IMR-90 (cell line): ENCODE measurements around the gene PCCB. TPM values are rescaled to one million over a fixed set of nuclear protein-coding genes. Genes with fewer than 3 reads are reported as not detected.

ENCODE experiments used
- ATAC-seq: fragments of 200-7000 bp; cut with Tn5 transposase; 2 replicates; pipeline ENCODE4 v1.9.1; 2020; ENCODE audit warnings: low read depth, mild to moderate bottlenecking, moderate library complexity
- BruUV-seq: library from RNA; stranded (reverse); fragments of 400-500 nt; replicated peaks from 2 replicates; lab custom pipeline; 2021; lab: Mats Ljungman, UMichigan
- CTCF ChIA-PET: fragments of 300-600 bp; formaldehyde crosslinking; extraction: SDS; loops from one replicate; lab custom pipeline; 2021; ENCODE audit warnings: antibody characterized with exemption; lab: Yijun Ruan, JAX
- POLR2A ChIA-PET: fragments of 300-600 bp; sonication (Branson Sonifier 250); formaldehyde crosslinking; loops from one replicate; lab custom pipeline; 2022; ENCODE audit warnings: antibody characterized with exemption; ENCODE audit not compliant: unreplicated experiment; lab: Charles Lee
- DNase-seq: peaks from one replicate; pipeline ENCODE4 v3.0.0; 2013
- H2AFZ ChIP-seq: replicated peaks from 2 replicates; pipeline ENCODE3; 2013; ENCODE audit warnings: low read length, mild to moderate bottlenecking; ENCODE audit not compliant: poor library complexity
- H2AK5ac ChIP-seq: 2 replicates; pipeline ENCODE4 v1.6.1; 2013; ENCODE audit warnings: low read depth, low read length, inconsistent platforms
- H2AK9ac ChIP-seq: replicated peaks from 2 replicates; pipeline ENCODE3; 2013; ENCODE audit warnings: mild to moderate bottlenecking, low read depth, low read length, moderate library complexity; ENCODE audit not compliant: poor library complexity
- H2BK120ac ChIP-seq: 2 replicates; pipeline ENCODE4 v1.6.1; 2013; ENCODE audit warnings: low read depth, low read length, inconsistent platforms
- H2BK15ac ChIP-seq: 3 replicates; pipeline ENCODE4 v1.6.1; 2013; ENCODE audit warnings: low read depth, low read length, inconsistent platforms
- H2BK20ac ChIP-seq: 2 replicates; pipeline ENCODE4 v1.6.1; 2013; ENCODE audit warnings: low read depth, mild to moderate bottlenecking, inconsistent platforms, low read length, moderate library complexity
- H2BK5ac ChIP-seq: 2 replicates; pipeline ENCODE4 v1.6.1; 2013; ENCODE audit warnings: mild to moderate bottlenecking, low read depth, low read length, inconsistent platforms; ENCODE audit not compliant: poor library complexity, severe bottlenecking
- H3K14ac ChIP-seq: replicated peaks from 2 replicates; pipeline ENCODE4 v1.6.1; 2013; ENCODE audit warnings: low read depth, low read length, inconsistent platforms
- H3K18ac ChIP-seq: 2 replicates; pipeline ENCODE4 v1.6.1; 2013; ENCODE audit warnings: low read depth, low read length, control low read depth
- H3K23ac ChIP-seq: 2 replicates; pipeline ENCODE4 v1.6.1; 2013; ENCODE audit warnings: low read depth, low read length, inconsistent platforms
- H3K27ac ChIP-seq: 2 replicates; pipeline ENCODE4 v1.5.1; 2013; ENCODE audit warnings: mild to moderate bottlenecking, control low read depth, low read length; ENCODE audit not compliant: insufficient read depth
- H3K27me3 ChIP-seq: 2 replicates; pipeline ENCODE4 v1.6.1; 2013; ENCODE audit warnings: low read length; ENCODE audit not compliant: control insufficient read depth, insufficient read depth
- H3K36me3 ChIP-seq: 2 replicates; pipeline ENCODE4 v1.6.1; 2013; ENCODE audit warnings: low read length, mixed read lengths; ENCODE audit not compliant: control insufficient read depth, insufficient read depth
- H3K4ac ChIP-seq: 2 replicates; pipeline ENCODE4 v1.6.1; 2013; ENCODE audit warnings: low read depth, low read length, inconsistent platforms
- H3K4me1 ChIP-seq: 2 replicates; pipeline ENCODE4 v1.6.1; 2013; ENCODE audit warnings: low read length, mixed read lengths; ENCODE audit not compliant: control insufficient read depth, insufficient read depth
- H3K4me2 ChIP-seq: 2 replicates; pipeline ENCODE4 v1.6.1; 2013; ENCODE audit warnings: low read depth, mild to moderate bottlenecking, control low read depth, low read length, moderate library complexity
- H3K4me3 ChIP-seq: 2 replicates; pipeline ENCODE4 v1.5.1; 2013; ENCODE audit warnings: low read depth, mild to moderate bottlenecking, control low read depth, low read length, moderate library complexity; ENCODE audit not compliant: insufficient read depth
- H3K56ac ChIP-seq: 2 replicates; pipeline ENCODE4 v1.6.1; 2013; ENCODE audit warnings: low read length, inconsistent platforms; ENCODE audit not compliant: insufficient read depth; ENCODE audit errors: extremely low read depth
- H3K79me1 ChIP-seq, 2 experiments: 2 replicates each; pipeline ENCODE4 v1.6.1; 2013; ENCODE audit warnings: low read length in 2 of 2, inconsistent platforms in 1 of 2, low read depth in 1 of 2
- H3K9ac ChIP-seq: 2 replicates; pipeline ENCODE4 v1.6.1; 2013; ENCODE audit warnings: low read depth, low read length, control low read depth
- H3K9me1 ChIP-seq: 2 replicates; pipeline ENCODE4 v1.6.1; 2013; ENCODE audit warnings: low read length, inconsistent platforms; ENCODE audit not compliant: insufficient read depth
- H3K9me3 ChIP-seq: 2 replicates; pipeline ENCODE4 v1.6.1; 2013; ENCODE audit warnings: low read length; ENCODE audit not compliant: control insufficient read depth, insufficient read depth
- H4K20me1 ChIP-seq: 2 replicates; pipeline ENCODE4 v1.6.1; 2013; ENCODE audit warnings: low read length, inconsistent platforms; ENCODE audit not compliant: insufficient read depth
- H4K5ac ChIP-seq: 2 replicates; pipeline ENCODE4 v1.6.1; 2013; ENCODE audit warnings: mild to moderate bottlenecking, low read depth, low read length, control low read depth
- H4K8ac ChIP-seq, 2 experiments: 2 replicates each; pipeline ENCODE4 v1.6.1; 2013; ENCODE audit warnings: low read depth in 2 of 2, low read length in 2 of 2, control low read depth in 1 of 2, inconsistent platforms in 1 of 2
- H4K91ac ChIP-seq: 2 replicates; pipeline ENCODE4 v1.6.1; 2013; ENCODE audit warnings: low read depth, low read length, inconsistent platforms; ENCODE audit not compliant: insufficient read depth
- BHLHE40 ChIP-seq: fragments of 150-350 bp; IDR thresholded peaks from 2 replicates; pipeline ENCODE4 v1.6.1; 2016; ENCODE audit warnings: mild to moderate bottlenecking, low read depth, low read length
- CEBPB ChIP-seq: IDR thresholded peaks from 2 replicates; pipeline ENCODE4 v1.6.1; 2012; ENCODE audit warnings: low read depth, low read length, improper control_type of control experiment
- CHD1 ChIP-seq: IDR thresholded peaks from 2 replicates; pipeline ENCODE4 v1.6.1; 2012; ENCODE audit warnings: low read depth, low read length, improper control_type of control experiment
- CTCF ChIP-seq: conservative IDR thresholded peaks from 2 replicates; pipeline ENCODE4 v1.5.1; 2012; ENCODE audit warnings: mild to moderate bottlenecking, low read depth, low read length, improper control_type of control experiment
- ELK1 ChIP-seq: fragments of 150-350 bp; IDR thresholded peaks from 2 replicates; pipeline ENCODE4 v1.6.1; 2016; ENCODE audit warnings: low read depth, mild to moderate bottlenecking, low read length, moderate library complexity, borderline replicate concordance
- FOS ChIP-seq: fragments of 150-350 bp; IDR thresholded peaks from 2 replicates; pipeline ENCODE4 v1.6.1; 2016; ENCODE audit warnings: low read depth, low read length
- MAFK ChIP-seq: IDR thresholded peaks from 2 replicates; pipeline ENCODE4 v1.6.1; 2012; ENCODE audit warnings: low read depth, low read length, improper control_type of control experiment
- MAZ ChIP-seq: IDR thresholded peaks from 2 replicates; pipeline ENCODE4 v1.6.1; 2012; ENCODE audit warnings: low read depth, mild to moderate bottlenecking, low read length, improper control_type of control experiment, moderate library complexity, borderline replicate concordance
- MXI1 ChIP-seq: IDR thresholded peaks from 2 replicates; pipeline ENCODE4 v1.6.1; 2012; ENCODE audit warnings: low read depth, mild to moderate bottlenecking, low read length, moderate library complexity, borderline replicate concordance
- NFE2L2 ChIP-seq: fragments of 150-350 bp; IDR thresholded peaks from 2 replicates; pipeline ENCODE4 v1.6.1; 2016; ENCODE audit warnings: low read depth, mild to moderate bottlenecking, low read length
- POLR2A ChIP-seq: IDR thresholded peaks from 2 replicates; pipeline ENCODE4 v1.6.1; 2012; ENCODE audit warnings: mild to moderate bottlenecking, low read depth, low read length
- RAD21 ChIP-seq: IDR thresholded peaks from 2 replicates; pipeline ENCODE4 v1.6.1; 2012; ENCODE audit warnings: low read length, improper control_type of control experiment
- RCOR1 ChIP-seq: IDR thresholded peaks from 2 replicates; pipeline ENCODE4 v1.6.1; 2012; ENCODE audit warnings: mild to moderate bottlenecking, low read length, improper control_type of control experiment; ENCODE audit not compliant: insufficient replicate concordance
- RFX5 ChIP-seq: IDR thresholded peaks from 2 replicates; pipeline ENCODE4 v1.8.0; 2012; ENCODE audit warnings: low read depth, mild to moderate bottlenecking, low read length, moderate library complexity
- SMC3 ChIP-seq: fragments of 150-350 bp; IDR thresholded peaks from 2 replicates; pipeline ENCODE4 v1.6.1; 2016; ENCODE audit warnings: low read depth, mild to moderate bottlenecking, antibody characterized with exemption, low read length, moderate library complexity
- USF2 ChIP-seq: fragments of 150-350 bp; IDR thresholded peaks from 2 replicates; pipeline ENCODE4 v1.6.1; 2017; ENCODE audit warnings: mild to moderate bottlenecking, antibody characterized with exemption, low read length, low read depth
- dilution Hi-C: fragments of 300-500 bp; cut with HindIII; formaldehyde crosslinking; loops from one replicate; pipeline ENCODE4 v1.14.3; 2018; ENCODE audit warnings: low sequenced_read_pairs; ENCODE audit not compliant: unreplicated experiment
- in situ Hi-C: fragments of 300-500 bp; cut with MboI; formaldehyde crosslinking; loops from 3 replicates; pipeline ENCODE4 v1.14.3; 2019; ENCODE audit warnings: low sequenced_read_pairs, inconsistent platforms, mixed read lengths
- intact Hi-C: fragments of 100-400 bp; cut with micrococcal nuclease; formaldehyde crosslinking; loops from 2 replicates; pipeline ENCODE4 v1.10.0; 2022
- polyA plus RNA-seq, 3 experiments: library from polyadenylated mRNA; depleted of rRNA; stranded (reverse); fragments of >200 nt; gene quantifications; 2 replicates each; pipeline ENCODE4 v1.2.3, GENCODE V29; 2012; ENCODE audit warnings: low replicate concordance in 1 of 3
- total RNA-seq: library from RNA; depleted of rRNA; stranded (reverse); fragments of >200 nt; gene quantifications from 2 replicates; pipeline ENCODE4 v1.2.3, GENCODE V29; 2012

Gene PCCB
- total and polyA plus RNA-seq, 2 of the 4 experiments (the other 2 are of a cell fraction): 40.5 to 76.2 TPM

GRCh38 chr3:136209921-136210320, 40.2 kb upstream of the PCCB start:
- H4K91ac ChIP-seq: 0 out of 2 replicates have a peak overlapping the region, but pooled peaks have one; percentile 21
- H3K27ac ChIP-seq: no peak overlapping the region
- no peaks in the 10 kb centered on the region for H3K9me1 ChIP-seq
- no peak for TF ChIP-seq MXI1
- TF ChIP-seq SMC3: no peak
- TF ChIP-seq POLR2A: no peak
- no peak for TF ChIP-seq ELK1
- no peak for TF ChIP-seq BHLHE40
- TF ChIP-seq MAFK: no peak
- no peak for TF ChIP-seq USF2
- no peak for TF ChIP-seq RFX5
- TF ChIP-seq FOS: no peak
- TF ChIP-seq CTCF: no peak
- no peak for TF ChIP-seq NFE2L2
- no peak for TF ChIP-seq RAD21
- no peak for TF ChIP-seq CHD1
- TF ChIP-seq MAZ: no peak
- TF ChIP-seq RCOR1: no peak
- no peak for TF ChIP-seq CEBPB
- H2AK9ac ChIP-seq: no peak overlapping the region
- H2BK120ac ChIP-seq: peak overlapping the region; percentile 70
- 0 out of 3 replicates have a peak overlapping the region, but pooled peaks have one; percentile 20 for H2BK15ac ChIP-seq
- peak overlapping the region; percentile 84 for H2BK20ac ChIP-seq
- H3K9ac ChIP-seq: no peak overlapping the region
- POLR2A ChIA-PET: no interaction called here
- no peak overlapping the region for H3K56ac ChIP-seq
- peak overlapping the region; percentile 21 for H2BK5ac ChIP-seq
- H3K4me3 ChIP-seq: no peak overlapping the region
- no peak overlapping the region for H4K5ac ChIP-seq
- in situ Hi-C loops: no loop called here
- intact Hi-C loops: no loop called here
- DNase-seq: peak; percentile 78
- no peaks in the 10 kb centered on the region for H3K79me1 ChIP-seq
- no peaks in the 10 kb centered on the region for H4K20me1 ChIP-seq
- no peak overlapping the region for H3K18ac ChIP-seq
- H3K27me3 ChIP-seq: no peaks in the 10 kb centered on the region
- no peaks in the 10 kb centered on the region for H3K9me3 ChIP-seq
- no TSS peak for BruUV-seq
- H4K8ac ChIP-seq: no peak overlapping the region; a peak in 1 of 4 replicates
- CTCF ChIA-PET: interaction anchor here (0.6 kb wide), 2 partner anchors 31 to 549 kb away, joined by 5 to 6 read pairs; no protein-coding TSS in a partner anchor
- no peak overlapping the region for H3K23ac ChIP-seq
- peak; percentile 93 for ATAC-seq
- no peak overlapping the region for H2AK5ac ChIP-seq
- H3K14ac ChIP-seq: no peak overlapping the region
- H3K4ac ChIP-seq: peak overlapping the region; percentile 22; the same call in 1 of the 2 replicates
- no peak overlapping the region for H2AFZ ChIP-seq
- dilution Hi-C loops: no loop called here
- peak overlapping the region; percentile 67; the same call in 1 of the 2 replicates for H3K4me2 ChIP-seq
- peaks cover 2% of the 10 kb centered on the region; the same call in 1 of the 2 replicates for H3K4me1 ChIP-seq
- H3K36me3 ChIP-seq: no peaks in the 10 kb centered on the region
